Vagina (tissue), 2 donors: ENCODE data around the gene CHD9.

Source experiments
- CTCF ChIP-seq, 3 experiments: fragments of 450-650 bp in 2 of 3; fragments of 200-600 bp in 1 of 3; sonication (generic) in 1 of 3; IDR thresholded peaks; one replicate each; pipeline ENCODE4 v1.5.1; 2017 to 2019; ENCODE audit warnings: antibody characterized with exemption in 3 of 3, mild to moderate bottlenecking in 2 of 3, moderate library complexity in 2 of 3
- POLR2A ChIP-seq, 2 donors: fragments of 450-650 bp; IDR thresholded peaks; one replicate each; pipeline ENCODE4 v1.6.1; 2017; ENCODE audit warnings: antibody characterized with exemption in 2 of 2, mild to moderate bottlenecking in 2 of 2, moderate library complexity in 2 of 2
- POLR2AphosphoS5 ChIP-seq, 2 donors: sonication (generic); formaldehyde crosslinking; IDR thresholded peaks; one replicate each; pipeline ENCODE4 v1.9.0; 2017; ENCODE audit warnings: antibody characterized with exemption in 2 of 2, mild to moderate bottlenecking in 2 of 2, low read depth in 1 of 2; ENCODE audit not compliant: insufficient read depth in 1 of 2

- TF ChIP-seq CTCF (IDR thresholded peaks at IDR 0.05) (no peak), POLR2A (IDR thresholded peaks at IDR 0.05) (no peak), POLR2AphosphoS5 (IDR thresholded peaks at IDR 0.05; ENCODE audit: insufficient read depth in 1 of 2, low read depth in 1 of 2) (no peak)
Measured at GRCh38 chr16:53153130-53153529, 98.3 kb downstream of the CHD9 start.
